Uterus (tissue), 2 donors: ENCODE results near the gene MBP.

Experiments
- POLR2A ChIP-seq, 2 donors: fragments of 450-650 bp; IDR thresholded peaks; one replicate each; pipeline ENCODE4 v1.6.1; 2016; ENCODE audit warnings: antibody characterized with exemption in 2 of 2, mild to moderate bottlenecking in 1 of 2, moderate library complexity in 1 of 2
- TF ChIP-seq, protein P1 (sequence below), 4 experiments: fragments of 200-600 bp in 2 of 4; fragments of 450-650 bp in 2 of 4; sonication (generic) in 2 of 4; IDR thresholded peaks; one replicate each; pipeline ENCODE4 v1.5.1; 2016 to 2019; ENCODE audit warnings: antibody characterized with exemption in 4 of 4, mild to moderate bottlenecking in 2 of 4, moderate library complexity in 1 of 4

DNA sequence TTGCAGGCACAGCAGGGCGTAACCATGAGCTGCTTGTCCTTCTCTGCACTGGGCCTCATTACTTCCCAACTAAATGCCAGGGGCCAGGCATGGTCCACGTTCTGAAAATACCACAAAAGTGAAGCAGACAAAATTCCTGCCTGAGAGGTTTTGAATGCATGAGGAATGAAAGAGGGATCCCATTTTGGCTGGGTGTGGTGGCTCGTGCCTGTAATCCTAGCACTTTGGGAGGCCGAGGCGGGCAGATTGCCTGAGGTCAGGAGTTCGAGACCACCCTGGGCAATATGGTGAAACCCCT, 139.5 kb downstream of the MBP start:
- TF ChIP-seq, protein P1, sequence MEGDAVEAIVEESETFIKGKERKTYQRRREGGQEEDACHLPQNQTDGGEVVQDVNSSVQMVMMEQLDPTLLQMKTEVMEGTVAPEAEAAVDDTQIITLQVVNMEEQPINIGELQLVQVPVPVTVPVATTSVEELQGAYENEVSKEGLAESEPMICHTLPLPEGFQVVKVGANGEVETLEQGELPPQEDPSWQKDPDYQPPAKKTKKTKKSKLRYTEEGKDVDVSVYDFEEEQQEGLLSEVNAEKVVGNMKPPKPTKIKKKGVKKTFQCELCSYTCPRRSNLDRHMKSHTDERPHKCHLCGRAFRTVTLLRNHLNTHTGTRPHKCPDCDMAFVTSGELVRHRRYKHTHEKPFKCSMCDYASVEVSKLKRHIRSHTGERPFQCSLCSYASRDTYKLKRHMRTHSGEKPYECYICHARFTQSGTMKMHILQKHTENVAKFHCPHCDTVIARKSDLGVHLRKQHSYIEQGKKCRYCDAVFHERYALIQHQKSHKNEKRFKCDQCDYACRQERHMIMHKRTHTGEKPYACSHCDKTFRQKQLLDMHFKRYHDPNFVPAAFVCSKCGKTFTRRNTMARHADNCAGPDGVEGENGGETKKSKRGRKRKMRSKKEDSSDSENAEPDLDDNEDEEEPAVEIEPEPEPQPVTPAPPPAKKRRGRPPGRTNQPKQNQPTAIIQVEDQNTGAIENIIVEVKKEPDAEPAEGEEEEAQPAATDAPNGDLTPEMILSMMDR (IDR thresholded peaks at IDR 0.05), result no peak
- TF ChIP-seq POLR2A (IDR thresholded peaks at IDR 0.05), result no peak
